Activated CD4-positive, alpha-beta T cell treated with anti-CD3 and anti-CD28 coated beads for 4 hours (primary cell): ENCODE data around the gene CTSD.
"Not testable (repeated sequence)": the region's sequence is repeated elsewhere in the genome, so short reads cannot be mapped to it uniquely, and the experiment has no call there.

Source experiments
- DNase-seq, 2 donors: peaks; one replicate each; pipeline ENCODE4 v3.0.0-alpha.2; 2020

CTSD gene

DNA sequence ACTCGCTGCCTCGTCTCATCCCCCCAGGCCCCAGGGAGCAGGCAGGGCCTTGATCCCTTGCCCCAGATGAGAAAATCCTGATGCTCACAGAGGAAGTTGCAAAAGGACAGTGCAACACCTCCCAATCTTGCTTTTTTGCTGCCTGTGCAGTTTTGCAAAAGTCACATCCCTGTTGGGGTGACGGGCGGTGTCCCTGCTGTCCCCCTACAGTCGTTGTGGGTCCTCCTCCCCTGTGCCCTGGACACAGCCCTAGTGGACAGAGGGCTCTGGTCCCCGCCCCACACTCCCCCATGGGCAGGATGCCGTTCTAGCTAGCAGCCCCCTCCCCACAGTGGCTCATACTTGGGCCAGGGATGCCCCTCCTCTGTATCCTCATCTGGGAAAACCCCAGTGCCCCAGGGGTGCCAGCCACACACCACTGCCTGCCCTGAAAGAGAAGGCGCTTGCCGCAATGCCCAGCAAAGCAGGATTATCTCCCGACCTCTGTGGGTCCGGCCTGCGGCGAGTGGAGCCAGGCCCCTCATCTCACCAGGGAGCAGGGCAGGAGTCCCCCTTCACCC lies 18.4 kb upstream of the CTSD start:
- no peak for DNase-seq

DNA sequence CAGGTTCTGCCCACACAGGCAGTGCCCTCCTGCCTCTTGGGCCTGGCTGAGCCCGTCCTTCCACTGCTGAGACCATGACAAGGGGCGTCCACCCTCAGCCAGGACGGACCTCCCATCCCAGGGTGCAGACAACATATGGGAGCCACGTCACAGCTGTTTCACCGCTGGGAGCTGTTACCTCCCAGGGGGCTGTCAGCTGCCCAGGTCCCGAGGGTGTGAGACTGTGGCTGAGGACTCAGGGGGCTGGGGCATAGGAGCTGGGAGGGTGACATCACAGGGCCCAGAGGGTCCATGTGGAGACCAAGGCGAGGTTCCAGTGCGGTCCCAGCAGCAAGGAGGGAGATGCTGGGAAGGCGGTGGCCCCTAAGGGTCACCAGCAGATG lies 17.9 kb upstream of the CTSD start:
- no peak for DNase-seq

- no peak for DNase-seq
Measured at GRCh38 chr11:1780700-1781592, 17.2 kb upstream of the CTSD start.

GRCh38 chr11:1779806-1780699 lies 16.3 kb upstream of the CTSD start:
- DNase-seq = no peak

GRCh38 chr11:1779034-1779805 lies 15.5 kb upstream of the CTSD start:
- DNase-seq = no peak

DNA sequence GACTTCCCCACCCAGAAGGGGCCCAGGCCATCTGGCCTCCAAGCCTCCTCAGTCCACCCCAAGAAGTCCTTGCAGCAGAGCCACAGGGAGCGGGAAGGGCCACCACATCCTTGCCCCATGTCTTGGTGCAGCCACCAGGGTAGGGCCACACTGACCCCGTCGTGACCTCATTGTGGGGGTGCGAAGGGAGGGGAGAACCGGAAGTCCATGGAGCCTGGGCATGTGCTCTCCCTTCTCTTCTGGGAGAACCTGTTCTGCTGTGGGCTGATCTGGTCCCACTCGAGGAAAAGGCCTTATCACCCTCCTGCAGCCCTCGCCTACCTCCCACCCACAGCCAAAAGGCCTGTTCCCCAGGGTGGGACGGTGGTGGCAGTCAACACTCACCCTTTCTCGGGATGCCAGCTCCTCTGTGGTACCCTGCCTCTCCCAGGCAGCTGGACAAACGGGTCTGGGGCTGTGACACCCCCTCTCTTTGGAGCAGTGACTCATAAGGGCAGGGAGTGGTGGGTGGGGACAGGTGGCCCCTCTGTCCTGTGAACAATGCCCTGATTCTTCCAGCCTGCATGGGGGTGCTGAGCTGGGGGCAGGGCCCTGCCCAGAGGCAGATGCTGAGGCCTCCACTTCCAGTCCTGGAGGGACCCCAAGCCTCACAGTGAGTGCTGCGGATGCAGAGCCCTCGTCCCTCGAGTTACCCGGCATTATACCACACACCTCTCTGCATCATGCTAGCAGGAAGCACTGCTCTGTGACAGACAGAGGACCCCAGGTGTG lies 14.6 kb upstream of the CTSD start:
- DNase-seq = no peak

- DNase-seq = no peak
Measured at GRCh38 chr11:1777737-1778136, 14.0 kb upstream of the CTSD start.

DNA sequence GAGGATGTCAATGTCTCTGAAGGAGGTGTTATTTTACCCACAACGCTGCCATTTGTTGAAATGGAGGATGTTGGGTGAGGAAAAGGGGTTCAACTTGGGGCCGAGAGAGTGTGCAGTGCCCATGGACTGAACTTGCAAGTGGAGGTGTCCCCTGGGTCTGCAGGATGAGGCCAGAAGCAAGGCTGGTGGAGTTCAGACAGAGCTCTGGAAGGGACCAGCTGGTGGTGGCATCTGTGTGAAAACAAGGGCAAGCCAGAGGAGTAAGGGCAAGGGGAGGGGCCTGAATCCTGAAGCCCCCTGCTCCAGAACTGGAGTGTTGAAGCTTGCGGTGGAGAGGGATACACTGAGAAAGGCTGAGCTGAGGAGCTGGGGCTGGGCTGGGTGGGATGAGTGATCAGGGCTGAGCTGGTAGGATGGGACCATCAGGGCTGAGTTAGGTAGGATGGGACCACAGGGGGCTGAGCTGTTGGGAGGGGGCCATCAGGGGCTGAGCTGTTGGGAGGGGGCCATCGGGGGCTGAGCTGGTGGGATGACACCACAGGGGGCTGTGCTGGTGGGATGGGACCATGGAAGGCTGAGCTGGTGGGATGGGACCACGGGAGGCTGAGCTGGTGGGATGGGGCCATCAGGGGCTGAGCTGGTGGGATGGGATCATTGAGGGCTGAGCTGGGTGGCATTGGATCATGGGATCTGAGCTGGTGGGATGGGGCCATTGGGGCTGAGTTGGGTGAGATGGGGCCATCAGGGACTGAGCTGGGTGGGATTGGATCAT lies 13.4 kb upstream of the CTSD start:
- DNase-seq = no peak

- DNase-seq = no peak
Measured at GRCh38 chr11:1776331-1776851, 12.7 kb upstream of the CTSD start.

DNA sequence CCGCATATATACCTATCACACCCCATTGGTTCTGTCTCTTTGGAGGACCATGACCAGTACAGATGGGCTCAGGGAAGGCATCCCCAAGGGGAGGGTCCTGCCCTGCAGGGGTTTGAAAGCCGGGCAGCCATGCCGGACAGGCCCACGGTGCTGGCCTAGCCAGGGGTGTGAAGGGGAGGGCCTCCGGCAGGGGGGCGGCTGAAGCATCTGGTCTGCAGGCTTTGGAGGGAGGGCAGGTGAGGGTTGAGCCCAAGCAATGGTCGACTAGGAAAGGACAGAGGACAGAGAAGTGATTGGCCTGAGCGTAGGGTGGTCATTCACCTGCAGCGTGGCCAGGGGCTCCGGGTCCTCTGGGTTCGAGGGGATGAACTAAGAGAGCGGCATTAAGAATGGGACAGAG lies 11.2 kb upstream of the CTSD start:
- DNase-seq = no peak

DNA sequence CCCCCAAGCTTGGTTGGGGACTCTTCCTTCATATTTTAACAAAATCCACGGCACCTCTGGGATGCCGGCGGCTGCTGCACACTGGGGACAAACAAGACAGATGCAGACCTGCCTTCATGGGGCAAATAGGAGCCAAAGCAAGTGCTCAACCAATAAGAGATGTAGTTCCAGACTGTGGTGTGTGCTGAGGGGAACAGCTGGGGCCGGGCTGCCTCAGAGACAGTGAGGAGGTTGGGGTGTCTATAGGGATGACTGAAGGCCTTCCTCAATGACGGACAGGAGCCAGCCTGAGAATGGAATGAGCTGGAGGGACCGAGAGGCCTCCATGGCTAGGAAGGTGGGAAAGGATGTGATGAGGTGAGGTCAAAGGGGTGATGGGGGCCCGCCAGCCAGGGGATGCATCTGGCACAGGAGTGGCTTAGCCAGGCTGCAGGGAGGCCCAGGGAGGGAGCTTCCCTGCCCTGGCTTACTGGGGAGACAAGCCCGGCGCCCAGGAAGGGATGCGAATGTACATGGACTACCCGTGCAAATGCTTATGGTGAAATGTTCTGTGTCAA lies 10.3 kb upstream of the CTSD start:
- no peak for DNase-seq

- no peak for DNase-seq
Measured at GRCh38 chr11:1773131-1773993, 9.6 kb upstream of the CTSD start.

GRCh38 chr11:1772270-1773130 lies 8.8 kb upstream of the CTSD start:
- DNase-seq = peak; percentile 45 to 58

DNA sequence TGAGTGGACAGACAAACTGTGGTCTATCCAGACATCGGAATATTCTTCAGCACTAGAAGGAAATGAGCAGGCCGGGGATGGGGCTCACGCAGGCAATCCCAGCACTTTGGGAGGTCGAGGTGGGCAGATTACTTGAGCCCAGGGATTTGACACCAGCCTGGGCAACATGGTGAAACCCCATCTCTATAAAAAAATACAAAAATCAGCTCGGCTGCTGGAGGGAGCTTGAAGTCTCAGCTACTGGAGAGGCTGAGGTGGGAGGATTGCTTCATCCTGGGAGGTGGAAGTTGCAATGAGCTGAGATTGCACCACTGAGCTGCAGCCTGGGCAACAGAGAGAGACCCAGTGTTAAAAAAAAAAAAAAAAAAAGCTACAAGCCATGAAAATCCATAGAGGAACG lies 8.0 kb upstream of the CTSD start:
- no peak for DNase-seq

GRCh38 chr11:1771273-1771672 lies 7.5 kb upstream of the CTSD start:
- DNase-seq = no peak

DNA sequence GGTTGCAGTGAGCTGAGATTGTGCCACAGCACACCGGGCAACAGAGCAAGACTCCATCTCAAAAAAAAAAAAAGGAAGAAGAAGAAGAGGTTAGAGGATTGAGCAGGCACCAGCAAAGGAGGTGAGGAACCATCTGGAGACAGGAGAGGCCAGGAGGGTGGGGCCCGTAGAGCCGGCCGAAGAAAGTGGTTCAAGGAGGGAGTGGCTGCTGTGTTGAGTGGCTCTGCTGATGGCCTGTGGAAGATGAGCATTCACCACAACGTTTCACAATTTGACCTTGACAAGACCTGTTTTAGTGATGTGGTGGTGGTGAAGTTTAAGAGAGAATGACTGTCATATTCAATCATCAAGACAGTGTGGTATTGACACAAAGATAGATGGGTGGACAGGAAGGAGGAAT lies 6.8 kb upstream of the CTSD start:
- no peak for DNase-seq

DNA sequence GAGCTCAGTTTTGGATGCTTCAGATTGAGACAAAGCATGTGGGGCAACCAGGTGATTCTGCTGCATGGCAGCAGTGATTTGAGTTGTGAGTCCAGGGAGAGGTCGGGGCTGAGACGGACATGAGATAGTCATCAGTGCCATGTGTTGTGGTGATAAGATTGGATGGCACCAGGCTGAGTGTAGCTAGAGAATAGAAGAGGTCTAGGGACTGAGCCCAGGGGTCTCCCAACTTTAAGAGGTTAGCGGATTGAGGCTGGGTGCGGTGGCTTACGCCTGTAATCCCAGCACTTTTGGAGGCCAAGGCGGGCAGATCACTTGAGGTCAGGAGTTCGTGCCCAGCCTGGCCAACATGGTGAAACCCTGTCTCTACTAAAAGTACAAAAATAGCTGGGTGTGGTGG lies 6.3 kb upstream of the CTSD start:
- no peak for DNase-seq

GRCh38 chr11:1769304-1769936 lies 5.7 kb upstream of the CTSD start:
- not testable (repeated sequence) for DNase-seq
